Mesenchymal stem cell (in vitro differentiated cells and primary cell): Measurements from ENCODE around the gene KCNIP4.

ENCODE experiments used
- DNase-seq: peaks from one replicate; pipeline ENCODE4 v3.0.0-alpha.2; 2013
- H2AFZ ChIP-seq: one replicate; pipeline ENCODE4 v1.6.1; 2013; ENCODE audit warnings: low read depth, mild to moderate bottlenecking, control low read depth, inconsistent platforms, low read length, moderate library complexity
- H2AK5ac ChIP-seq: 2 replicates; pipeline ENCODE4 v1.6.1; 2013; ENCODE audit warnings: low read length, moderate library complexity, mild to moderate bottlenecking, inconsistent platforms; ENCODE audit not compliant: severe bottlenecking
- H2BK120ac ChIP-seq: one replicate; pipeline ENCODE4 v1.6.1; 2013; ENCODE audit warnings: low read depth, mild to moderate bottlenecking, inconsistent platforms, low read length, moderate library complexity
- H2BK12ac ChIP-seq, 2 experiments: one replicate each; pipeline ENCODE4 v1.6.1; 2013; ENCODE audit warnings: inconsistent platforms in 2 of 2, low read length in 2 of 2, mild to moderate bottlenecking in 2 of 2, moderate library complexity in 2 of 2, control low read depth in 1 of 2
- H2BK15ac ChIP-seq: one replicate; pipeline ENCODE4 v1.6.1; 2013; ENCODE audit warnings: mild to moderate bottlenecking, low read depth, inconsistent platforms; ENCODE audit not compliant: poor library complexity, severe bottlenecking
- H2BK5ac ChIP-seq: 2 replicates; pipeline ENCODE4 v1.6.1; 2013; ENCODE audit warnings: low read depth, mild to moderate bottlenecking, low read length, control low read depth, inconsistent platforms; ENCODE audit not compliant: poor library complexity, severe bottlenecking
- H3K14ac ChIP-seq, 2 experiments: one replicate each; pipeline ENCODE4 v1.6.1; 2013; ENCODE audit warnings: inconsistent platforms in 2 of 2, low read length in 2 of 2, control low read depth in 1 of 2, mild to moderate bottlenecking in 1 of 2, moderate library complexity in 1 of 2
- H3K18ac ChIP-seq, 2 experiments: one replicate each; pipeline ENCODE4 v1.6.1; 2013; ENCODE audit warnings: inconsistent platforms in 2 of 2, low read length in 2 of 2, control low read depth in 1 of 2, low read depth in 1 of 2, mild to moderate bottlenecking in 1 of 2
- H3K23ac ChIP-seq, 2 experiments: one replicate each; pipeline ENCODE4 v1.6.1; 2013; ENCODE audit warnings: inconsistent platforms in 2 of 2, low read length in 2 of 2, mild to moderate bottlenecking in 2 of 2, moderate library complexity in 2 of 2, control low read depth in 1 of 2
- H3K27ac ChIP-seq: 2 replicates; pipeline ENCODE4 v1.5.1; 2013; ENCODE audit warnings: mild to moderate bottlenecking, moderate library complexity, low read length, control low read depth, inconsistent platforms; ENCODE audit not compliant: poor library complexity, severe bottlenecking
- H3K27me3 ChIP-seq, 2 experiments: 2 replicates each; pipeline versions ENCODE4 v1.6.1 to v1.7.0; 2013; ENCODE audit warnings: low read length in 2 of 2, mild to moderate bottlenecking in 2 of 2, moderate library complexity in 2 of 2, control low read depth in 1 of 2, inconsistent platforms in 1 of 2; ENCODE audit not compliant: control insufficient read depth in 1 of 2, insufficient read depth in 1 of 2
- H3K36me3 ChIP-seq, 2 experiments: 2 replicates each; pipeline versions ENCODE4 v1.6.1 to v1.7.0; 2013; ENCODE audit warnings: low read length in 2 of 2, control low read depth in 1 of 2, inconsistent platforms in 1 of 2, low read depth in 1 of 2, mild to moderate bottlenecking in 1 of 2; ENCODE audit not compliant: insufficient read depth in 2 of 2, control insufficient read depth in 1 of 2
- H3K4ac ChIP-seq, 2 experiments: one replicate each; pipeline ENCODE4 v1.6.1; 2013; ENCODE audit warnings: inconsistent platforms in 2 of 2, low read length in 2 of 2, mild to moderate bottlenecking in 2 of 2, moderate library complexity in 2 of 2, control low read depth in 1 of 2, low read depth in 1 of 2
- H3K4me1 ChIP-seq: 2 replicates; pipeline ENCODE4 v1.6.1; 2013; ENCODE audit warnings: low read depth, low read length, control low read depth; ENCODE audit not compliant: control insufficient read depth, insufficient read depth
- H3K4me2 ChIP-seq: 2 replicates; pipeline ENCODE4 v1.6.1; 2013; ENCODE audit warnings: low read length, mild to moderate bottlenecking, inconsistent platforms; ENCODE audit not compliant: poor library complexity, severe bottlenecking
- H3K4me3 ChIP-seq, 2 experiments: 2 replicates each; pipeline versions ENCODE4 v1.5.1 to v1.7.0; 2013; ENCODE audit warnings: low read length in 2 of 2, mild to moderate bottlenecking in 2 of 2, control low read depth in 1 of 2, low read depth in 1 of 2; ENCODE audit not compliant: insufficient read depth in 1 of 2
- H3K79me1 ChIP-seq: replicated peaks from 2 replicates; pipeline ENCODE4 v1.6.1; 2013; ENCODE audit warnings: mild to moderate bottlenecking, control low read depth, low read length, inconsistent platforms; ENCODE audit not compliant: poor library complexity, severe bottlenecking
- H3K9ac ChIP-seq: 2 replicates; pipeline ENCODE4 v1.7.0; 2013; ENCODE audit warnings: mild to moderate bottlenecking, low read length, moderate library complexity
- H3K9me3 ChIP-seq: 2 replicates; pipeline ENCODE4 v1.7.0; 2013; ENCODE audit warnings: mild to moderate bottlenecking, low read length; ENCODE audit not compliant: control insufficient read depth
- H4K8ac ChIP-seq: one replicate; pipeline ENCODE4 v1.6.1; 2013; ENCODE audit warnings: inconsistent platforms, mild to moderate bottlenecking, low read length, moderate library complexity
- H4K91ac ChIP-seq: one replicate; pipeline ENCODE4 v1.6.1; 2013; ENCODE audit warnings: mild to moderate bottlenecking, low read length, inconsistent platforms
- WGBS: methylation state at CpG from one replicate; pipeline ENCODE4 v1.1.7; 2013; ENCODE audit warnings: mixed read lengths; 5-methylcytosine and 5-hydroxymethylcytosine counted together

The KCNIP4 gene

DNA sequence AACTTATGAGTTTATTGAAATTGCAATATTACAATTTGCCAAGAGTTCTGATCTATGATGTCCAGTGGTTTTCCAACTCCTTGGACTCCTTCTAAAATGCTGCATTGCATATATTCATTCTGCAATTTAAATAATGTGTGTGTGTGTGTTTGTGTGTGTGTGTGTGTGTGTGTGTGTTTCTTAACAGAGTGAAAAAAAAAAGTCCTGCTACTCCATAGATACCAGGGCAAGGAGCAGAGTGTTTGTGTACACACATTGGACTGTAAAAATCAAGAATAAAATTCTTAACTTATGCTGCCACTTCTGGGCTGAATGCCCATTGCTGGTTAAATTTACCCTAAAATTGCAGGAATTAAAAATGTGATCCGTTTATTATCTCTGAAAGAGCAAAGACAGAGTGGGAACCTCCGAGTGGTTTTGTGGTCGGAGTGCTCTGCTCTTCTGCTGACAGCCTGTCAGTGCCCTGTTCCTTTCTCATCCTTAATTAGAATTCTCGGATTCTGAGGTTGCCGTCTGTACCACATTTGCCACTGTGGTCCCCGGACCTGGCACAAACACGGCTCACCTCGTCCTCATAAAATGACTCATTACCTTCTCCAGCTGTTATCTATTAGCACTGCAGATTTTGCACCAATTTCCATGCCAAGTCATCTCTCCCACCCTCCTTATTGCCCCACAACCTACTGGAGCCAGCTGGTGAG lies 355.5 kb downstream of the KCNIP4 start:
- 77% methylated on average over 8 of the region's 8 CpGs for WGBS
- no peaks in the 10 kb centered on the region for H3K9me3 ChIP-seq
- H3K27ac ChIP-seq = no peak overlapping the region

GRCh38 chr4:21577056-21577455 lies 371.5 kb downstream of the KCNIP4 start:
- H3K4me1 ChIP-seq = no peaks in the 10 kb centered on the region

More for the DNA sequence above, 355.5 kb downstream of the KCNIP4 start:
- Histone ChIP-seq H3K4me2 (no peak overlapping the region), H3K9ac (no peak overlapping the region), H2BK15ac (no peak overlapping the region), H2AK5ac (no peak overlapping the region), H2BK12ac (no peak overlapping the region), H3K79me1 (no peaks in the 10 kb centered on the region), H2BK5ac (no peak overlapping the region), H3K27me3 (no peaks in the 10 kb centered on the region), H3K4me1 (no peaks in the 10 kb centered on the region), H3K18ac (no peak overlapping the region), H3K36me3 (no peaks in the 10 kb centered on the region), H4K91ac (no peak overlapping the region), H4K8ac (no peak overlapping the region), H2AFZ (no peak overlapping the region), H3K14ac (no peak overlapping the region), H3K4me3 (peak overlapping the region in 1 of 2 experiments; percentile 27), H3K4ac (no peak overlapping the region), H2BK120ac (no peak overlapping the region), H3K23ac (no peak overlapping the region)
- DNase-seq = no peak

GRCh38 chr4:21571100-21571499 lies 377.5 kb downstream of the KCNIP4 start:
- Histone ChIP-seq H3K4me2 (no peak overlapping the region), H4K91ac (no peak overlapping the region), H3K9me3 (no peaks in the 10 kb centered on the region), H3K36me3 (no peaks in the 10 kb centered on the region), H3K4ac (no peak overlapping the region), H2BK5ac (no peak overlapping the region), H3K14ac (no peak overlapping the region), H2AFZ (no peak overlapping the region), H3K4me3 (no peak overlapping the region), H3K27ac (no peak overlapping the region), H2BK15ac (no peak overlapping the region), H2BK120ac (no peak overlapping the region), H2BK12ac (no peak overlapping the region), H3K79me1 (no peaks in the 10 kb centered on the region), H3K4me1 (no peaks in the 10 kb centered on the region), H3K23ac (no peak overlapping the region), H3K9ac (no peak overlapping the region), H3K27me3 (no peaks in the 10 kb centered on the region), H3K18ac (no peak overlapping the region), H2AK5ac (no peak overlapping the region), H4K8ac (no peak overlapping the region)
- WGBS = 100% methylated on average over 1 of the region's 3 CpGs
- no peak for DNase-seq

More at GRCh38 chr4:21577056-21577455, 371.5 kb downstream of the KCNIP4 start:
- H3K27ac ChIP-seq = no peak overlapping the region
- H3K9ac ChIP-seq = no peak overlapping the region
- no peaks in the 10 kb centered on the region for H3K9me3 ChIP-seq
- H2BK15ac ChIP-seq = no peak overlapping the region
- no peak overlapping the region for H4K91ac ChIP-seq
- H2BK120ac ChIP-seq = no peak overlapping the region
- H3K79me1 ChIP-seq = no peaks in the 10 kb centered on the region
- no peak for DNase-seq
- no peak overlapping the region for H3K4me3 ChIP-seq
- H3K23ac ChIP-seq = no peak overlapping the region
- no peak overlapping the region for H2AK5ac ChIP-seq
- no peak overlapping the region for H2BK12ac ChIP-seq
- no peak overlapping the region for H2AFZ ChIP-seq
- H3K14ac ChIP-seq = no peak overlapping the region
- whole genome bisulfite sequencing = 100% methylated on average over 2 of the region's 2 CpGs
- H4K8ac ChIP-seq = no peak overlapping the region
- no peak overlapping the region for H3K4ac ChIP-seq
- H2BK5ac ChIP-seq = no peak overlapping the region
- H3K18ac ChIP-seq = no peak overlapping the region
- no peaks in the 10 kb centered on the region for H3K36me3 ChIP-seq
- H3K27me3 ChIP-seq = no peaks in the 10 kb centered on the region
- H3K4me2 ChIP-seq = no peak overlapping the region

GRCh38 chr4:21569638-21570037 lies 378.9 kb downstream of the KCNIP4 start:
- no peak overlapping the region for H3K18ac ChIP-seq
- no peak overlapping the region for H3K4ac ChIP-seq
- no peak overlapping the region for H3K23ac ChIP-seq
- no peak overlapping the region for H2BK12ac ChIP-seq
- no peaks in the 10 kb centered on the region for H3K27me3 ChIP-seq
- H2AFZ ChIP-seq = no peak overlapping the region
- no peak overlapping the region for H2BK15ac ChIP-seq
- no peak overlapping the region for H3K9ac ChIP-seq
- no peak for DNase-seq
- no peaks in the 10 kb centered on the region for H3K4me1 ChIP-seq
- no peaks in the 10 kb centered on the region for H3K79me1 ChIP-seq
- no peak overlapping the region for H3K4me3 ChIP-seq
- no peaks in the 10 kb centered on the region for H3K36me3 ChIP-seq
- H2AK5ac ChIP-seq = no peak overlapping the region
- H4K8ac ChIP-seq = no peak overlapping the region
- no peak overlapping the region for H3K14ac ChIP-seq
- no peak overlapping the region for H3K4me2 ChIP-seq
- H3K9me3 ChIP-seq = no peaks in the 10 kb centered on the region
- no peak overlapping the region for H2BK5ac ChIP-seq
- no peak overlapping the region for H3K27ac ChIP-seq
- 59% methylated on average over 2 of the region's 2 CpGs for WGBS
- no peak overlapping the region for H4K91ac ChIP-seq
- no peak overlapping the region for H2BK120ac ChIP-seq
